Suprapubic skin (tissue), 4 donors: ENCODE measurements around the gene PFN3. TPM values are rescaled to one million over a fixed set of nuclear protein-coding genes. Genes with fewer than 3 reads are reported as not detected.
"Not testable (repeated sequence)": the region's sequence is repeated elsewhere in the genome, so short reads cannot be mapped to it uniquely, and the experiment has no call there.

Source experiments
- DNase-seq, 2 donors: peaks; one replicate each; pipeline ENCODE4 v3.0.0-alpha.2; 2019; ENCODE audit warnings: low spot score in 2 of 2
- H3K27ac ChIP-seq: fragments of 200-600 bp; sonication (generic); one replicate; pipeline ENCODE4 v1.5.1; 2019
- H3K27me3 ChIP-seq: fragments of 200-600 bp; sonication (generic); one replicate; pipeline ENCODE4 v1.5.1; 2019
- H3K36me3 ChIP-seq: fragments of 200-600 bp; sonication (generic); one replicate; pipeline ENCODE4 v1.5.1; 2019
- H3K4me1 ChIP-seq: fragments of 200-600 bp; sonication (generic); one replicate; pipeline ENCODE4 v1.5.1; 2019
- H3K4me3 ChIP-seq: fragments of 200-600 bp; sonication (generic); one replicate; pipeline ENCODE4 v1.5.1; 2019; ENCODE audit warnings: mild to moderate bottlenecking
- H3K9me3 ChIP-seq: fragments of 200-600 bp; sonication (generic); one replicate; pipeline ENCODE4 v1.5.1; 2019
- CTCF ChIP-seq, 2 donors: fragments of 200-600 bp in 1 of 2; fragments of 450-650 bp in 1 of 2; sonication (generic) in 1 of 2; IDR thresholded peaks; one replicate each; pipeline ENCODE4 v1.5.1; 2016 to 2019; ENCODE audit warnings: antibody characterized with exemption in 2 of 2, mild to moderate bottlenecking in 1 of 2, moderate library complexity in 1 of 2
- EP300 ChIP-seq: sonication (generic); formaldehyde crosslinking; IDR thresholded peaks from one replicate; pipeline ENCODE4 v1.6.1; 2017; ENCODE audit warnings: antibody characterized with exemption
- POLR2A ChIP-seq, 2 donors: fragments of 450-650 bp; IDR thresholded peaks; one replicate each; pipeline ENCODE4 v1.6.1; 2017; ENCODE audit warnings: antibody characterized with exemption in 2 of 2, mild to moderate bottlenecking in 2 of 2, moderate library complexity in 2 of 2
- POLR2AphosphoS5 ChIP-seq, 3 donors: sonication (generic); formaldehyde crosslinking; IDR thresholded peaks; one replicate each; pipeline ENCODE4 v1.6.1; 2017; ENCODE audit warnings: antibody characterized with exemption in 3 of 3
- WGBS: methylation state at CpG from one replicate; pipeline ENCODE4 v1.1.5; 2018; 5-methylcytosine and 5-hydroxymethylcytosine counted together
- total RNA-seq, 4 donors: library from RNA; depleted of rRNA; stranded (reverse); fragments of >200 nt; gene quantifications; one replicate each; pipeline ENCODE4 v1.1.0, GENCODE V29; 2016

PFN3 gene
- total RNA-seq, 4 donors from 2014 or later, result not detected

- no peaks in the 10 kb centered on the region for H3K36me3 ChIP-seq
- peaks cover 26% of the 10 kb centered on the region for H3K4me1 ChIP-seq
- no peaks in the 10 kb centered on the region for H3K27me3 ChIP-seq
- H3K27ac ChIP-seq, result no peak overlapping the region
- 82% methylated on average over 2 of the region's 2 CpGs for WGBS
- DNase-seq, result no peak
- H3K4me3 ChIP-seq, result no peak overlapping the region
- no peak for TF ChIP-seq EP300
- no peak for TF ChIP-seq CTCF (IDR thresholded peaks at IDR 0.05)
- TF ChIP-seq POLR2AphosphoS5 (IDR thresholded peaks at IDR 0.05), result no peak
- no peak for TF ChIP-seq POLR2A (IDR thresholded peaks at IDR 0.05)
- H3K9me3 ChIP-seq, result no peaks in the 10 kb centered on the region
These were observed 23.2 kb upstream of the PFN3 start for GRCh38 chr5:177423671-177424070.

- Histone ChIP-seq H3K9me3 (no peaks in the 10 kb centered on the region), H3K4me1 (peaks cover 7% of the 10 kb centered on the region), H3K4me3 (no peak overlapping the region), H3K27me3 (no peaks in the 10 kb centered on the region), H3K27ac (no peak overlapping the region), H3K36me3 (no peaks in the 10 kb centered on the region)
- DNase-seq, result no peak
- WGBS, result 83% methylated on average over 6 of the region's 6 CpGs
- TF ChIP-seq POLR2AphosphoS5 (IDR thresholded peaks at IDR 0.05), result no peak
- no peak for TF ChIP-seq POLR2A (IDR thresholded peaks at IDR 0.05)
- TF ChIP-seq CTCF (IDR thresholded peaks at IDR 0.05), result no peak
- TF ChIP-seq EP300, result no peak
These were observed 20.8 kb upstream of the PFN3 start for GRCh38 chr5:177421062-177421798.

GRCh38 chr5:177420472-177420871 is 20.0 kb upstream of the PFN3 start:
- not testable (repeated sequence) for DNase-seq, H3K4me1 ChIP-seq, H3K27me3 ChIP-seq, H3K36me3 ChIP-seq, H3K27ac ChIP-seq, H3K9me3 ChIP-seq, H3K4me3 ChIP-seq
- WGBS, result 80% methylated on average over 7 of the region's 7 CpGs

- Histone ChIP-seq H3K4me3 (no peak overlapping the region), H3K36me3 (no peaks in the 10 kb centered on the region), H3K27me3 (no peaks in the 10 kb centered on the region), H3K9me3 (no peaks in the 10 kb centered on the region), H3K27ac (no peak overlapping the region), H3K4me1 (no peaks in the 10 kb centered on the region)
- 85% methylated on average over 3 of the region's 3 CpGs for WGBS
- TF ChIP-seq POLR2AphosphoS5 (IDR thresholded peaks at IDR 0.05) (no peak), EP300 (no peak), POLR2A (IDR thresholded peaks at IDR 0.05) (no peak), CTCF (IDR thresholded peaks at IDR 0.05) (no peak)
- no peak for DNase-seq
These were observed 18.6 kb upstream of the PFN3 start for GRCh38 chr5:177419046-177419445.

GRCh38 chr5:177417081-177417480 is 16.6 kb upstream of the PFN3 start:
- not testable (repeated sequence) for H3K4me1 ChIP-seq, H3K27ac ChIP-seq, H3K27me3 ChIP-seq, H3K4me3 ChIP-seq, DNase-seq, H3K36me3 ChIP-seq, H3K9me3 ChIP-seq
- 96% methylated on average over 6 of the region's 6 CpGs for WGBS

- 85% methylated on average over 3 of the region's 3 CpGs for WGBS
- Histone ChIP-seq H3K36me3 (no peaks in the 10 kb centered on the region), H3K4me1 (no peaks in the 10 kb centered on the region), H3K9me3 (no peaks in the 10 kb centered on the region), H3K4me3 (no peak overlapping the region), H3K27ac (no peak overlapping the region), H3K27me3 (no peaks in the 10 kb centered on the region)
- TF ChIP-seq EP300, result no peak
- no peak for TF ChIP-seq POLR2A (IDR thresholded peaks at IDR 0.05)
- no peak for TF ChIP-seq POLR2AphosphoS5 (IDR thresholded peaks at IDR 0.05)
- TF ChIP-seq CTCF (IDR thresholded peaks at IDR 0.05), result no peak
- DNase-seq, result no peak
These were observed 14.0 kb upstream of the PFN3 start for GRCh38 chr5:177414481-177414880.
